Measurements from ENCODE around the gene EFNB2. TPM values are rescaled to one million over a fixed set of nuclear protein-coding genes. Genes with fewer than 3 reads are reported as not detected.

Gene EFNB2
- total RNA-seq, 1 donor from 2014 or later: 25.6 TPM

DNA sequence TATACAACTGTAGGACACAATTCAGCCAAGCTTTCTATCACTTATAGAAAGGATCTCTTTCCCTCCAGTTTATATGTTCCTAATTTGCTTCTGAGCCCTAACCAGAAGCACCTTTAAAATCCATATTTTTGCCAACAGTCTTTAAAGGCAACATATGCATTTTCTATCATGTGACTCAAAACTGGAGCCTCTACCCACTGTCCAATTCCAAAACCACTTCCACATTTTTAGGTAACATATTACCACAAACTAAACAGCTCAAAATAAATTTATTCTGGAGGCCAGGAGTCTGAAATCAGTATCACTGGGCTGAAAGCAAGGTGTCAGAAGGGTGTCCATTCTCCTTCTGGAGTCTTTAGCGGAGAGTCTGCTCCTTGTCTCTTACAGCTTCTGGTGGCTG lies 15.9 kb upstream of the EFNB2 start:
- DNase-seq (ENCODE audit: low read depth): no peak
- H3K4me3 ChIP-seq (ENCODE audit: low read depth, low read length): no peak overlapping the region
- TF ChIP-seq, protein P1, sequence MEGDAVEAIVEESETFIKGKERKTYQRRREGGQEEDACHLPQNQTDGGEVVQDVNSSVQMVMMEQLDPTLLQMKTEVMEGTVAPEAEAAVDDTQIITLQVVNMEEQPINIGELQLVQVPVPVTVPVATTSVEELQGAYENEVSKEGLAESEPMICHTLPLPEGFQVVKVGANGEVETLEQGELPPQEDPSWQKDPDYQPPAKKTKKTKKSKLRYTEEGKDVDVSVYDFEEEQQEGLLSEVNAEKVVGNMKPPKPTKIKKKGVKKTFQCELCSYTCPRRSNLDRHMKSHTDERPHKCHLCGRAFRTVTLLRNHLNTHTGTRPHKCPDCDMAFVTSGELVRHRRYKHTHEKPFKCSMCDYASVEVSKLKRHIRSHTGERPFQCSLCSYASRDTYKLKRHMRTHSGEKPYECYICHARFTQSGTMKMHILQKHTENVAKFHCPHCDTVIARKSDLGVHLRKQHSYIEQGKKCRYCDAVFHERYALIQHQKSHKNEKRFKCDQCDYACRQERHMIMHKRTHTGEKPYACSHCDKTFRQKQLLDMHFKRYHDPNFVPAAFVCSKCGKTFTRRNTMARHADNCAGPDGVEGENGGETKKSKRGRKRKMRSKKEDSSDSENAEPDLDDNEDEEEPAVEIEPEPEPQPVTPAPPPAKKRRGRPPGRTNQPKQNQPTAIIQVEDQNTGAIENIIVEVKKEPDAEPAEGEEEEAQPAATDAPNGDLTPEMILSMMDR (conservative IDR thresholded peaks at IDR 0.05; ENCODE audit: low read depth, low read length): no peak

GRCh38 chr13:106550570-106551135 lies 15.2 kb upstream of the EFNB2 start:
- no peak for DNase-seq (ENCODE audit: low read depth)
- TF ChIP-seq, protein P1 (conservative IDR thresholded peaks at IDR 0.05; ENCODE audit: low read depth, low read length): no peak
- H3K4me3 ChIP-seq (ENCODE audit: low read depth, low read length): no peak overlapping the region

- TF ChIP-seq, protein P1 (conservative IDR thresholded peaks at IDR 0.05; ENCODE audit: low read depth, low read length): no peak
- H3K4me3 ChIP-seq (ENCODE audit: low read depth, low read length): no peak overlapping the region
- no peak for DNase-seq (ENCODE audit: low read depth)
Measured at GRCh38 chr13:106548064-106548696, 12.7 kb upstream of the EFNB2 start.

DNA sequence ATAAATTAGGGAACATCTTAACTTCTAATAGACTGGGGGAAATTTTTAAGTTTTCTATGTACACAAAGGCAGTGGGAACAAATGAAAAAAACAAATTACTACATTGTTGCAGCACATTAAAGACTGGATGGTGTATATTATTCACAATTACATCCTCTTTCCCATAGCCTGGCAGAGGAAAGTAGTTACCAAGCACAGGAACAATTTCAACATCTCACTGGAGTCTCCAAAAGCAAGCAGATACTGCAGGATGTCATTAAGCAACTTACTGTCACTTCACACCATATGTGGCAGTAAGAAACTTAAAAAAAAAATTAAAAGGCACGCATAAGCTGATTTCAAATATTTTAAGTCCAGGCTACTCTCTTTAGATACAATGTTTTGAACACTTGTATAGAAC lies 6.4 kb upstream of the EFNB2 start:
- no peak overlapping the region for H3K4me3 ChIP-seq (ENCODE audit: low read depth, low read length)
- no peak for DNase-seq (ENCODE audit: low read depth)
- TF ChIP-seq, protein P1 (conservative IDR thresholded peaks at IDR 0.05; ENCODE audit: low read depth, low read length): no peak

DNA sequence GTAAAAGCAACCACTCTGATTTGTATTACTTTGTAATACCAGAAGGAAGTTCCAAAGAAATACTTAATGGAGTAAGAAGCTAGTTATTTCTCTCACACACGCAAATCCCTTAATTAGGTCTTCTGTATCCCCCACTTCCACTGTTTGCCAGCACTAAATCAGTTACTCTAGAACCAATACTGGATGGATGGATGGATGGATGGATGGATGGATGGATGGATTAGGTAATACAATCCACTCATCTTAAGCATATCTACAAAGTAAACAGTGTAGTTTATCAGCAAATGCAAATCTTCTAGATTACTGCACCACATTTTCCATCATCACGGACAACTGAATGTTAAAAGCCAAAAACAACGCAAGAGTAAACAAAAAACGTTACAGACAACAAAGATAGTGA lies 5.2 kb upstream of the EFNB2 start:
- TF ChIP-seq, protein P1 (conservative IDR thresholded peaks at IDR 0.05; ENCODE audit: low read depth, low read length): no peak
- DNase-seq (ENCODE audit: low read depth): no peak
- no peak overlapping the region for H3K4me3 ChIP-seq (ENCODE audit: low read depth, low read length)

- TF ChIP-seq, protein P1 (conservative IDR thresholded peaks at IDR 0.05; ENCODE audit: low read depth, low read length): no peak
- H3K4me3 ChIP-seq (ENCODE audit: low read depth, low read length): no peak overlapping the region
- no peak for DNase-seq (ENCODE audit: low read depth)
Measured at GRCh38 chr13:106537521-106537920, 2.1 kb upstream of the EFNB2 start.
